Measurements from ENCODE around the gene JARID2. TPM values are rescaled to one million over a fixed set of nuclear protein-coding genes. Genes with fewer than 3 reads are reported as not detected.

The JARID2 gene
- total and polyA plus RNA-seq, 2 of the 13 experiments (the other 11 are each of a cell fraction or from before 2014, with no cell fraction given): 7.5 to 10.3 TPM

DNA sequence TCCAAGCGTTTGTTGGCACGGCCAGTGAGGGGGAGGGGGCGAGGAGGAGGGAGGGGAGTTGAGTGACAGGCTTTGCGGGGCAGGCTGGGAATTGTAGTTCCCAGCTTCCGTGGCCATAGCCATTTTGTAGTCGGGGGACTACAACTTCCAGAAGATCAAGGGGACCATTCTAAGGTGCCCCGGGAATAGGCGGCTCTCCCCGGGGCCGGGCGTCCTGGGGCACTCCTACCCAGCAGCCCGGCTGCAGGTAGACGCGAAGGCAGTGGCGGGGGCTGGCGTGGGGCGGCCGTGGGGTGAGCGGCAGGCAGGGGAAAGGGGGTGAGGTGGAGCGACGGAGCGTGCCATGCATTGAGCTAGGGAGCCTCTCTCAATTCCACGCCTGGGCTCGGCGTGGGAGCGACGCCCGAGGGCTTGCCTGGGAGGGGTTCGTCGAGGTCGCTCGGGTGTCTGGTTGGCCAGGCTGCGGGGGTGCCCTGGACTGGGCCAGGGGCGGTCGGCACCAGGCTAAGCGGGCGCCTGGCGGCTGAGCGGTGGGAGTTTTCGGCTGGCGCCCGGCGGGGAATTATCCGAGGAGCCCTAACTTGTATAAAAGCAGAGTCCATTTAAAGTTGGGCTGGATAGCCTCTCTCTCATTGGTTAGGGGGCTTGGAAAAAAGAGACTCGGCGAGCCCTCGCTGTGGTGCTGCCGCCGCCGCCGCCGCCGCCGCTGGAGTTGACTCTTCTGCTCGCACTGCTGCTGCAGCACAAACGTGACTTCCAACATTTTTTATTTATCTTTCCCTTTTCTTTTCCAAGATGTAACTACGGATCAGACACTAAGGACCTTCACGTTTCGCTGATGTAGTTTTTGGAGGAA lies at the start of gene JARID2 (continued):
- no peak; the same call in 1 of the 2 replicates for TF ChIP-seq ZNF101 (CRISPR knock-in tag; IDR thresholded peaks at IDR 0.05; ENCODE audit: borderline replicate concordance, low read depth)
- TF ChIP-seq ZIK1 (CRISPR knock-in tag; IDR thresholded peaks at IDR 0.05; ENCODE audit: borderline replicate concordance, low read depth): no peak
- TF ChIP-seq, protein P1, sequence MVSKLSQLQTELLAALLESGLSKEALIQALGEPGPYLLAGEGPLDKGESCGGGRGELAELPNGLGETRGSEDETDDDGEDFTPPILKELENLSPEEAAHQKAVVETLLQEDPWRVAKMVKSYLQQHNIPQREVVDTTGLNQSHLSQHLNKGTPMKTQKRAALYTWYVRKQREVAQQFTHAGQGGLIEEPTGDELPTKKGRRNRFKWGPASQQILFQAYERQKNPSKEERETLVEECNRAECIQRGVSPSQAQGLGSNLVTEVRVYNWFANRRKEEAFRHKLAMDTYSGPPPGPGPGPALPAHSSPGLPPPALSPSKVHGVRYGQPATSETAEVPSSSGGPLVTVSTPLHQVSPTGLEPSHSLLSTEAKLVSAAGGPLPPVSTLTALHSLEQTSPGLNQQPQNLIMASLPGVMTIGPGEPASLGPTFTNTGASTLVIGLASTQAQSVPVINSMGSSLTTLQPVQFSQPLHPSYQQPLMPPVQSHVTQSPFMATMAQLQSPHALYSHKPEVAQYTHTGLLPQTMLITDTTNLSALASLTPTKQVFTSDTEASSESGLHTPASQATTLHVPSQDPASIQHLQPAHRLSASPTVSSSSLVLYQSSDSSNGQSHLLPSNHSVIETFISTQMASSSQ (IDR thresholded peaks at IDR 0.05; ENCODE audit: low read depth): no peak
- TF ChIP-seq, protein P1 (CRISPR knock-in tag; IDR thresholded peaks at IDR 0.05; ENCODE audit: borderline replicate concordance): peak; percentile 65; the same call in 1 of the 2 replicates
- TF ChIP-seq CBX1 (IDR thresholded peaks at IDR 0.05; ENCODE audit: low read depth): peak; percentile 70
- TF ChIP-seq ZNF768 (CRISPR knock-in tag; IDR thresholded peaks at IDR 0.05): peak; percentile 75; the same call in 1 of the 2 replicates
- no peak for TF ChIP-seq JDP2 (CRISPR knock-in tag; IDR thresholded peaks at IDR 0.05; ENCODE audit: borderline replicate concordance)
- TF ChIP-seq ZNF878 (CRISPR knock-in tag; IDR thresholded peaks at IDR 0.05): peak; percentile 64; the same call in 1 of the 2 replicates
- TF ChIP-seq RBFOX2 (IDR thresholded peaks at IDR 0.05; ENCODE audit: low read depth, low read length): peak; percentile 59
- TF ChIP-seq, protein P2, sequence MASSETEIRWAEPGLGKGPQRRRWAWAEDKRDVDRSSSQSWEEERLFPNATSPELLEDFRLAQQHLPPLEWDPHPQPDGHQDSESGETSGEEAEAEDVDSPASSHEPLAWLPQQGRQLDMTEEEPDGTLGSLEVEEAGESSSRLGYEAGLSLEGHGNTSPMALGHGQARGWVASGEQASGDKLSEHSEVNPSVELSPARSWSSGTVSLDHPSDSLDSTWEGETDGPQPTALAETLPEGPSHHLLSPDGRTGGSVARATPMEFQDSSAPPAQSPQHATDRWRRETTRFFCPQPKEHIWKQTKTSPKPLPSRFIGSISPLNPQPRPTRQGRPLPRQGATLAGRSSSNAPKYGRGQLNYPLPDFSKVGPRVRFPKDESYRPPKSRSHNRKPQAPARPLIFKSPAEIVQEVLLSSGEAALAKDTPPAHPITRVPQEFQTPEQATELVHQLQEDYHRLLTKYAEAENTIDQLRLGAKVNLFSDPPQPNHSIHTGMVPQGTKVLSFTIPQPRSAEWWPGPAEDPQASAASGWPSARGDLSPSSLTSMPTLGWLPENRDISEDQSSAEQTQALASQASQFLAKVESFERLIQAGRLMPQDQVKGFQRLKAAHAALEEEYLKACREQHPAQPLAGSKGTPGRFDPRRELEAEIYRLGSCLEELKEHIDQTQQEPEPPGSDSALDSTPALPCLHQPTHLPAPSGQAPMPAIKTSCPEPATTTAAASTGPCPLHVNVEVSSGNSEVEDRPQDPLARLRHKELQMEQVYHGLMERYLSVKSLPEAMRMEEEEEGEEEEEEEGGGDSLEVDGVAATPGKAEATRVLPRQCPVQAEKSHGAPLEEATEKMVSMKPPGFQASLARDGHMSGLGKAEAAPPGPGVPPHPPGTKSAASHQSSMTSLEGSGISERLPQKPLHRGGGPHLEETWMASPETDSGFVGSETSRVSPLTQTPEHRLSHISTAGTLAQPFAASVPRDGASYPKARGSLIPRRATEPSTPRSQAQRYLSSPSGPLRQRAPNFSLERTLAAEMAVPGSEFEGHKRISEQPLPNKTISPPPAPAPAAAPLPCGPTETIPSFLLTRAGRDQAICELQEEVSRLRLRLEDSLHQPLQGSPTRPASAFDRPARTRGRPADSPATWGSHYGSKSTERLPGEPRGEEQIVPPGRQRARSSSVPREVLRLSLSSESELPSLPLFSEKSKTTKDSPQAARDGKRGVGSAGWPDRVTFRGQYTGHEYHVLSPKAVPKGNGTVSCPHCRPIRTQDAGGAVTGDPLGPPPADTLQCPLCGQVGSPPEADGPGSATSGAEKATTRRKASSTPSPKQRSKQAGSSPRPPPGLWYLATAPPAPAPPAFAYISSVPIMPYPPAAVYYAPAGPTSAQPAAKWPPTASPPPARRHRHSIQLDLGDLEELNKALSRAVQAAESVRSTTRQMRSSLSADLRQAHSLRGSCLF (CRISPR knock-in tag; IDR thresholded peaks at IDR 0.05; ENCODE audit: borderline replicate concordance): no peak
- no peak for TF ChIP-seq KDM6A (CRISPR knock-in tag; IDR thresholded peaks at IDR 0.05; ENCODE audit: low read depth)
- no peak for TF ChIP-seq HOXA9 (CRISPR knock-in tag; IDR thresholded peaks at IDR 0.05; ENCODE audit: borderline replicate concordance)
- TF ChIP-seq NKX3-1 (CRISPR knock-in tag; IDR thresholded peaks at IDR 0.05): no peak
- TF ChIP-seq, protein P3, sequence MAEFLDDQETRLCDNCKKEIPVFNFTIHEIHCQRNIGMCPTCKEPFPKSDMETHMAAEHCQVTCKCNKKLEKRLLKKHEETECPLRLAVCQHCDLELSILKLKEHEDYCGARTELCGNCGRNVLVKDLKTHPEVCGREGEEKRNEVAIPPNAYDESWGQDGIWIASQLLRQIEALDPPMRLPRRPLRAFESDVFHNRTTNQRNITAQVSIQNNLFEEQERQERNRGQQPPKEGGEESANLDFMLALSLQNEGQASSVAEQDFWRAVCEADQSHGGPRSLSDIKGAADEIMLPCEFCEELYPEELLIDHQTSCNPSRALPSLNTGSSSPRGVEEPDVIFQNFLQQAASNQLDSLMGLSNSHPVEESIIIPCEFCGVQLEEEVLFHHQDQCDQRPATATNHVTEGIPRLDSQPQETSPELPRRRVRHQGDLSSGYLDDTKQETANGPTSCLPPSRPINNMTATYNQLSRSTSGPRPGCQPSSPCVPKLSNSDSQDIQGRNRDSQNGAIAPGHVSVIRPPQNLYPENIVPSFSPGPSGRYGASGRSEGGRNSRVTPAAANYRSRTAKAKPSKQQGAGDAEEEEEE (CRISPR knock-in tag; IDR thresholded peaks at IDR 0.05; ENCODE audit: borderline replicate concordance): no peak
- TF ChIP-seq ZNF33B (CRISPR knock-in tag; IDR thresholded peaks at IDR 0.05): no peak; the same call in 1 of the 2 replicates
- 0 out of 2 replicates have a peak, but pooled peaks have one; percentile 23 for TF ChIP-seq ZNF24 (IDR thresholded peaks at IDR 0.05)
- TF ChIP-seq ZNF274 (CRISPR knock-in tag; IDR thresholded peaks at IDR 0.05): peak; percentile 85; the same call in 1 of the 2 replicates

Measured in HepG2 (cell line).